ENCODE measurements around the gene RALB.

The RALB gene

DNA sequence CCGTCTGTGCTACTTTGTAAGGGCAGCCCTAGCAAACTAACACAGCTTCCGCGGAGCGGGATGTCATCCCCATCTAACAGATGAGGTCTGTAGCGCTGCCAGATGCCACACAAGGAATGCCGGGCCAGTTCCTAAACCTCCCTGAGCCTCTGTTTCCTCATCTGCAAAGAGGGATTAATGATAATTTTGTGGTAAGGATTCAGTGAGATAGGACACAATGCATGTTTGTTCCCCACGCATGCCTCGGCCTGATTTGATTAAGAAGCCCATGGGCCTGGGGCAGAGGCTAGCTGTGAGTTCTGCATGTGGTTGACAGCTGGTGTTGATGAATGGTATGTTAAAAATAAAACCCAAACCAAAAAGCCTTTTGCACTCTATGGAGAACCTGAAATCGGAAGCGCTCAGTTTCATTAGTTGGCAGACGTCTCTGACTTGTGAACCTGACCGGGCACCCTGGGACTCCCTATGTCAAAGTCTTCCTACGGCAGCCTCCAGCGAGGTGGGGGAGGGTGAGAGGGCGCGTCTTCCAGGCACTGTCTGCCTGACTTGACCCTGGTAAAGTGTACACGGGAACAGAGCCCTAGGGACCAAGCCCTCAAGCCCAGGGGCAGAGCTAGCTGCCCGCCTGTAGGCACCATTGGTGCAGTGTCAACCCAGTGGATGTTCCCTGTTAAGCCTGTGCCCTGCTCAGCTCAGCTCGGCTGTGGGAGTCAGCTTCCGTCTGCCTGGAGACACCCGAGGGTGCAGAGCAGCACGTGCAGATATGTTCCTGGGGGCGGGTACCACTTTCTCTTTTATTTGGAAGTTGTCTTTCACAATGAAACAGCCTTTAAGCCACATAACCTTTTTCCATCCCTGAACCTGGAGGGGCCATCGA lies 78.5 kb downstream of the RALB start:
- TF ChIP-seq CTCF (IDR thresholded peaks at IDR 0.05), result no peak
- H3K4me3 ChIP-seq, result no peak overlapping the region
- DNase-seq (ENCODE audit: low spot score), result no peak
- H3K27ac ChIP-seq, result no peak overlapping the region

GRCh38 chr2:120331903-120332302 lies 79.3 kb downstream of the RALB start:
- no peak for TF ChIP-seq CTCF (IDR thresholded peaks at IDR 0.05)
- DNase-seq (ENCODE audit: low spot score), result no peak
- H3K4me3 ChIP-seq, result no peak overlapping the region
- no peak overlapping the region for H3K27ac ChIP-seq

DNA sequence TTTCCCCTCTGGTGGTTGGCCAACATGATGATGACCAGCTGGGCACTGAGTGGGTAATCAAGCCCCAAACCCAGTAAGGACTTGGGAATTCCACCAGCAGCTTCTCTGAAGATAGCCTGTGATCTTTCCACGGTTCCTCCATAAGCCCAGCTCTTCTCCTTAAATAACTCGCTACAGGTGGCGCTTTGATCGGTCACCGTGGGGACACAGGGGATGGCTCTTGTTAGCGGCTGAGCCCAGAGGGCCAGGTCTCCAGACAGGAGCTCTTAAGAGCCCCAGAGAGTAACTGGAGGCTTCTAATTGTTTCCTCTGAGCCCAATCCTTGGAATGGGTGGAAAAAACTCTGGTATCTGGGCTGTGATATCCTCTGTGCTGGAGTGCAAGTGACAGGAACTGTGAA lies 79.7 kb downstream of the RALB start:
- TF ChIP-seq CTCF (IDR thresholded peaks at IDR 0.05), result no peak
- Histone ChIP-seq H3K4me3 (no peak overlapping the region), H3K27ac (no peak overlapping the region)
- DNase-seq (ENCODE audit: low spot score), result no peak

GRCh38 chr2:120334068-120334467 lies 81.4 kb downstream of the RALB start:
- no peak for TF ChIP-seq CTCF (IDR thresholded peaks at IDR 0.05)
- no peak overlapping the region for H3K4me3 ChIP-seq
- no peak for DNase-seq (ENCODE audit: low spot score)
- no peak overlapping the region for H3K27ac ChIP-seq

DNA sequence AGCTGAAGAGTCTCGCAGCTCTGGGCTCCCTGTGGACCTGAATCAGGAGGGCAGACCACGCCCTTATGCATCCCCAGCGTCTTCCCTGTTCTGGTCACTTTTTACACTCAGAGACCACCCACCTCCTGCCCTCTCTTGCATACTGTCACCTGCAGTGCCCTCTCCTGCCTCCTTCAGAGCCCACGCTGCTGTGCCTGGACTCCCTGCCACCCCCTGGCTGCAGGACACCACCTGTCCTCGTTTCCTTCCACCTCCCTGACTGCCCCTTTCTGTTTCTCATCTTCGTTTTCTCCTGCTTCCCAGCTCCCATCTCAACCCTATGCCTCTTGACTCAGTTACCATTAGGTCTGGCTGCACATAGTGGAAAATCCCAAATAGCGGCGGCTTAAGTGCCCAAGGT lies 84.1 kb downstream of the RALB start:
- DNase-seq (ENCODE audit: low spot score), result no peak
- Histone ChIP-seq H3K27ac (no peak overlapping the region), H3K4me3 (no peak overlapping the region)
- TF ChIP-seq CTCF (IDR thresholded peaks at IDR 0.05), result no peak

DNA sequence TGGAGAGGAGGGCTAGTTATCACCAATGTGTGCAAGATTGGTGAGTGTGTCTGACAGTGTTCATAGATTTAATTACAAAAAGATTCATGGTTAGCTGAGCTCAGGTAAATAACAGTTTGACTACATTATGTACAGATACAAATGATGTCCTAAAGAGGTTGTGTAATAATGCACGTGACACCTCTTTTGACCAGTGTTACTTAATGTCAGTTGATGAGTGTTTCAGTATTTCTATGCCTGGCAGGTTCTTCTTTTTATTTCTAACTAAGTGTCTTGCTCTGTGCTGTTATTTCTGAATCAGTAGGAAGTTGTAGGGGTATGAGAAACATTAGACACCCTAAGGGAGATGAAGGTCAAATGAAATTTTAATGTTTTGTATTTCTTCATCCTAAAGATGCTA lies 85.4 kb downstream of the RALB start:
- no peak for TF ChIP-seq CTCF (IDR thresholded peaks at IDR 0.05)
- no peak overlapping the region for H3K4me3 ChIP-seq
- no peak overlapping the region for H3K27ac ChIP-seq
- DNase-seq (ENCODE audit: low spot score), result no peak

GRCh38 chr2:120341977-120342376 lies 89.3 kb downstream of the RALB start:
- TF ChIP-seq CTCF (IDR thresholded peaks at IDR 0.05), result no peak
- DNase-seq (ENCODE audit: low spot score), result no peak
- Histone ChIP-seq H3K27ac (no peak overlapping the region), H3K4me3 (no peak overlapping the region)

Measured in coronary artery (tissue), 2 donors.